Fibroblast of lung (primary cell): Measurements from ENCODE around the gene PBX4.

ENCODE experiments used
- EZH2 ChIP-seq: IDR thresholded peaks from 2 replicates; pipeline ENCODE4 v1.5.1; 2012; ENCODE audit warnings: low read length, control low read depth, mild to moderate bottlenecking; ENCODE audit errors: missing control alignments
- TF ChIP-seq, protein P1 (sequence below), 2 donors: IDR thresholded peaks in 1 of 2; conservative IDR thresholded peaks in 1 of 2; 1 replicate in 1 of 2; 2 replicates in 1 of 2; pipeline ENCODE4 v1.5.1; 2011 to 2012; ENCODE audit warnings: low read length in 2 of 2, control low read depth in 1 of 2, inconsistent platforms in 1 of 2, low read depth in 1 of 2, mild to moderate bottlenecking in 1 of 2

DNA sequence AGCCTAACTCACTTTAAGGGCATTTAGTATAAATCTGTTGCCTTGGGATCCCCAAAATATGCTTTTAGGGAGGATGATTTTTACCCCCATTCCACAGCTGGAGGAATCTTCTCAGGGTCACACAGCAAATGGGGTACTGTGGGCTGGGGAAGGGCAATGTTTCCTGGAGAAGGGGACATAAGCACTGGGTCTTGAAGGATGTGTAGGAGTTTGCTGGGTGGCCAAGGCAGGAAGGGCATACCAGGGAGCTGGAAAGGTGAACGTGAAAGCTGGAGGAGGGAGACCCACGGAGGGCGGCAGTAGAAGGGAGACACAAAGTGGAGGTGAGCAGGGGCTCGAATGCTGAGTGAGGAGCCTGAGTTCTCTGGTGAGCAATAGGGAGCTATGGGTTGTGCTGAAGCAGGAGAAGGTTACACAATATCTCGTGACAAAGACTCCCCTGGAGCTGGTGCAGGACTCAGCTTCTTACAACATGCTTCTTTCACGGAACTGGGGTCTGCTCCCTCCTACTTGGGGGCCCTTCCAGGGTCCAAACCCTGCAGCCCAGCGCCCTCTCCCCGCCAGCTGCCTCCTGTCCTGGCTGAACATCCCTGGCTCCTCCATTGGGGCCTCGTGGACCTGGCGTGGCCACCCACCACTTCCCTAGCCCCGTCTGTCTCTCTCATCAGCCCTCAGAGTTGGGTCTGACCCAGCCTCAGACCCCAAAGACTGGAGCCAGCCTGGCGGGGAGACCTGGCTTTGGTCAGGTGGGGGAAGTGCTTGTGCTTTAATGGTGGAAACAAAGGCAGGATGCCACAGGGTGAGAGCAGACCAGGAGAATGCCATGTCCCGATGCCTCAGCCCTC is 69.3 kb downstream of the PBX4 start:
- TF ChIP-seq, protein P1, sequence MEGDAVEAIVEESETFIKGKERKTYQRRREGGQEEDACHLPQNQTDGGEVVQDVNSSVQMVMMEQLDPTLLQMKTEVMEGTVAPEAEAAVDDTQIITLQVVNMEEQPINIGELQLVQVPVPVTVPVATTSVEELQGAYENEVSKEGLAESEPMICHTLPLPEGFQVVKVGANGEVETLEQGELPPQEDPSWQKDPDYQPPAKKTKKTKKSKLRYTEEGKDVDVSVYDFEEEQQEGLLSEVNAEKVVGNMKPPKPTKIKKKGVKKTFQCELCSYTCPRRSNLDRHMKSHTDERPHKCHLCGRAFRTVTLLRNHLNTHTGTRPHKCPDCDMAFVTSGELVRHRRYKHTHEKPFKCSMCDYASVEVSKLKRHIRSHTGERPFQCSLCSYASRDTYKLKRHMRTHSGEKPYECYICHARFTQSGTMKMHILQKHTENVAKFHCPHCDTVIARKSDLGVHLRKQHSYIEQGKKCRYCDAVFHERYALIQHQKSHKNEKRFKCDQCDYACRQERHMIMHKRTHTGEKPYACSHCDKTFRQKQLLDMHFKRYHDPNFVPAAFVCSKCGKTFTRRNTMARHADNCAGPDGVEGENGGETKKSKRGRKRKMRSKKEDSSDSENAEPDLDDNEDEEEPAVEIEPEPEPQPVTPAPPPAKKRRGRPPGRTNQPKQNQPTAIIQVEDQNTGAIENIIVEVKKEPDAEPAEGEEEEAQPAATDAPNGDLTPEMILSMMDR (conservative IDR thresholded peaks at IDR 0.05 in 1 of 2, IDR thresholded peaks at IDR 0.05 in 1 of 2; ENCODE audit: low read depth in 1 of 2, low read length in 2 of 2): no peak
- no peak for TF ChIP-seq EZH2
